HG02885 (cell line): Measurements from ENCODE around the gene OR5H6.
"Not testable (repeated sequence)": the region's sequence is repeated elsewhere in the genome, so short reads cannot be mapped to it uniquely, and the experiment has no call there.

Experiments used
- ATAC-seq: cut with Tn5 transposase; IDR thresholded peaks from one replicate; pipeline ENCODE4 v1.9.1; 2021; ENCODE audit warnings: mild to moderate bottlenecking; ENCODE audit not compliant: unreplicated experiment, poor library complexity

Gene OR5H6

DNA sequence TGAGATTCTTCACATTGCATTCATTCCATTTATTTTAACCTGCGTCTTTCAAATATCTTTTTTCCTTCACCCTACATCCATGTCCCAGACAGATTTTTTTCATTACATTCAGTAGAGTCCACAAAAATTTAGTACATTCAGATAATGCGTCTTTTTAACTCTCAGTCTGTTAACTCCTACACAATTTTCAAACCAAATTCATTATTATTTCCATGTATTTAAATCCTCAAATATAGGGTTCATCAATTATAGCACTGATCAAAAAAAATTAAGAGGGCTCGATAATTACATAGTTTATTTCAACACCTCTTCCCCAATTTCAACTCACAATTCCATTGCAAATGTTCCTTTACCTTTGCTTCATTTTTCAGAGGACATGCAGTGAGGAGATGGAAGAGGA is at the start of gene OR5H6:
TSS of gene OR5H6 (plus strand) at position 301 of the 400 bp plus-strand sequence. CDS start at position 390, 89 bp downstream.
- no peak for ATAC-seq

DNA sequence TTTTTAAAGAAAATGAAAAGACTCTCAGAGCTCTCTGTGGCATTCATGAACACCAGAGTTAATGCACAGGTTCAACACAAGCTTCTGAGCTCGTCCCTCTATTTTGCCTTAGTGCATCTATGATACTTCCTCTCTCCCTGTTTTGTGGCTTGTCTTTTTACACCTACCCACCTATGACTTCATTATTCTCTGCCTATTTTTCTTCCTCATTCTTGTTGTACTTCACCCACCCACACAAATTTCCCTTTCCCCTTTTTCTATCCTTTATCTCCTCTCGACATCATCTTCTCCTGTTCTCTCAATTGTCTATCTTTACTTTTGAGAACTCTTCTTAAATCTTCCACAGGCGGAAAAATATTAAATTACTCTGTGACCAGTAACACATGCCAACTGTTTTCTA is 49.0 kb upstream of the OR5H6 start:
- ATAC-seq = no peak

DNA sequence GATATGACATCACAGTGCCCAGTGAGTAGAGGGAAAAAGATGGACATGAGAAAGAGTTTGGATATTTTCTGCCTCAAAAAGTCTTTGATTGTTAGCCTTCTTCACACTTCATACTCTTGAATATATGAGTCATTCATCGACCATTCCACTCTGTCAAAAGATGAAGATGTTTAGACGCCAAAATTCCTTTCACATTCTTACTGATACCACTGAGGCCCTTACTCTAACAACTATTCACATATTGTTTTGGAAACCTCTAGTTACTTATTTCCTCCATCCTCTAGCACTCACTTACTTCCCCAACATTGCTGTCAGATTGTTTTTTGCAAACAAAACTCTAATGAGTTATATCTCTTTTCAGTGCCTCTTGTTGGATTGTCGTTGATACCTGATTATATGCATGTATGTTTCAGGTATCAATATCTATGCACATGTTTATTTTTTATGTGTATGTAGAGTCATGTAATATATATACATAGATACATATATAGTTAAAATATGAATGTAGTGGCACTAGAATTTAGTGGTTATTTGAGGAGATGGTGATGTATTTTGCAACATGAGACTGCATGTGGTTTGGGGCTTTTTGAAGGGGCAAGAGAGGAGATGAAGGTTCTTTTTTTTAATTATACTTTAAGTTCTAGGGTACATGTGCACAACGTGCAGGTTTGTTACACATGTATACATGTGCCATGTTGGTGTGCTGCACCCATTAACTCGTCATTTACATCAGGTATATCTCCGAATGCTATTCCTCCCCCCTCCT is 40.0 kb upstream of the OR5H6 start:
- ATAC-seq = no peak

DNA sequence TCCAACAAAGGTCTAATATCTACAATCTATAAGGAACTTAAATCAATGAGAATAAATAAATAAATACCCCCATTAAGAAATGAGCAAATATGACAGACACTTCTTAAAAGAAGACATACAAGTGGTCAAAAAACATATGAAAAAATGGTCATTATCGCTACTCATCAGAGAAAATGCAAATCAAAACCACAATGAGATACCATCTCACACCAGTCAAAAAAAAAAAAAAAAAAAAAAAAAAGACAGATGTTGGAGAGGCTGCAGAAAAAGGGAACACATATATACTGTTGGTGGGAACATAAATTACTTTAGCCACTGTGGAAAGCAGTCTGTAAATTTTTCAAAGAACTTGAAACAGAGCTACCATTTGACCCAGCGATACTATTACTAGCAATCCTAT is 31.6 kb upstream of the OR5H6 start:
- ATAC-seq = no peak

DNA sequence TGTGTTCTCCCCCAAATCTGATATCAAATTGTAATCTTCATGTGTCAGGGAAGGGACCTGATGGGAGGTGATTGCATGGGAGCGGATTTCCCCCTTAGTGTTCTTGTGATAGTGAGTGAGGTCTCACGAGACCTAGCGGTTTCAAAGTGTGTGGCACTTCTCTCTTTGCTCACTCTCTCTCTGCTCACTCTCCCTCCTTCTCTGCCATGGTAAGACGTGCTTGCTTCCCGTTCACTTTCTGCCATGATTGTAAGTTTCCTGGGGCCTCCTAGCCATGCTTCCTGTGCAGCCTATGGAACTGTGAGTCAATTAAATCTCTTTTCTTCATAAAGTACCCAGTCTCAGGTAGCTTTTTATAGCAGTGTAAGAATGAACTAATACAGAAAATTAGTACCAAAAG is 30.6 kb upstream of the OR5H6 start:
- ATAC-seq = peak; percentile 51

DNA sequence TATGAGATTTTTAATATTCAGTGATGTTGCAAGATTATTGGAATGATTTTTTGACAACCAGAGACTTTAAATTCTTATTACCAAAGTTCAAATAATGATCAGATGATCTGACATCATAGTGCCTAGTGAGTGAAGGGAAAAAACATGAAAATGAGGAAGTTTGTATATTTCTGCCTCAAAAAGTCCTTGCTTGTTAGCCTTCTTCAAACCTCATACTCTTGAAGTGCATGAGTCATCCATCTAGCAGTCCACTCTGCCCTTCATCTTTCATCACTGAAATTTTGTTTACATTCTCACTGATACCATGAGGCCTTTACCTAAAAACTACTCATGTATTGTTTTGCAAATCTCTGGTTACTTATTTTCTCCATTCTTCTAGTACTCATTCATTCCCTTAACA is 23.9 kb upstream of the OR5H6 start:
- peak; percentile 49 for ATAC-seq

DNA sequence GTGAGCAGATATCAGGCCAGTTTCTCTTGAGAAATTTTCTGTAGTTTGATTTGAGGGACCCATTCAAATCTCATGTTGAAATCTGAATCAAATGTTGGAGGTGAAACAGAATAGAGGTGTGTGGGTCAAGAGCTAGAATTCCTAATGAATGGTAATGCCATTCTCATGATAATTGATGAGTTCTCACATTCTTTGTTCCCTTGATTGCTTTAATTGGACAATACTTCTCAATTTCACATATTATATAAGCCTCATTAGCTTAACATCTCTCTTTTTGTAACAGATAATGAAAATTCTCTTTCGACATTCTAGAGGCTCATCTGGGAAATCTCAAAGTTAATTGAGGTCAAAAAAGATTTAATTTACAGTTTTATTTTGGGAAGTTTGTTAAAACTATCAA is 21.9 kb upstream of the OR5H6 start:
- no peak for ATAC-seq

DNA sequence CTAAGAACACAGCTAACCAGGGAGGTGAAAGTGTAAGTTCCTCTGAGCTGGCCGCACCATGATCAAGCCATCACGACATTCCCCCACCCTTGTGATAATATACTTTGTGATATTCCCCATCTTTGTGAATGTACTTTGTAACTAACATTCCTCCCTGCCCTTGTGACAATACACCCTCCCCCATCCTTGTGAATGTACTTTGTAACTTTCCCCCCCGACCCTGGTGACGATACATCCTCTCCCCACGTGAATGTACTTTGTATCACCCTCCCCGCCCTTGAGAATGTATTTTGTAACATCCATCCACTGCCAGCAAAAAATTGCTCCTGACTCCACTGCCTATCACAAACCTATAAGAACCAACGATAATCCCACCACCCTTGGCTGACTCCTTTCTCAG is 20.2 kb upstream of the OR5H6 start:
- ATAC-seq = no peak

DNA sequence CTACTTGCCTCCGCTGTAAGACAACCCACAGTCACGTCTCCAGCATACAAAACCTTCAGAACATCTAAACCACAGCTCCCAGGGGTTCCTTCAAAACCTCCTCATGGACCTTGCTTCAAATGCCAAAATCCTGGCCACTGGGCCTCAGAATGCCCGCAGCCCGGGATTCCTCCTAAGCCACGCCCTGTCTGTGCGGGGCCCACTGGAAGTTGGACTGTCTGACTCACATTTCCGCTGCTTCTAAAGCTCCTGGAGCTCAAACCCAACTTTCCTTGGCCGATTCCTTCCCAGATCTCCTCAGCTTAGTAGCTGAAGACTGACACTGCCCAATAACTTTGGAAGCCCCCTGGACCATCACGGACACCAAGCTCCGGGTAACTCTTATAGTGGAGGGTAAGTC is 17.9 kb upstream of the OR5H6 start:
- ATAC-seq = no peak

DNA sequence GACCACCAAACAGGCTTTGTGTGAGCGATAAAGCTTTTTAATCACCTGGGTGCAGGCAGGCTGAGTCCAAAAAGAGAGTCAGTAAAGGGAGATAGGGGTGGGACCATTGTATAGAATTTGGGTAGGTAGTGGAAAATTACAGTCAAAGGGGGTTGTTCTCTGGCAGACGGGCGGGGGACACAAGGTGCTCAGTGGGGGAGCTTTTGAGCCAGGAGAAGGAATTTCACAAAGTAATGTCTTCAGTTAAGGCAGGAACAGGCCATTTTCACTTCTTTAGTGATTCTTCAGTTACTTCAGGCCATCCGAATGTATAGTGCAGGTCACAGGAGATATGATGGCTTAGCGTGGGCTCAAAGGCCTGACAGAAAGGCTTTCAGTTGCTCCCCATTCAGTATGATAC is 8.0 kb upstream of the OR5H6 start:
- ATAC-seq = not testable (repeated sequence)

DNA sequence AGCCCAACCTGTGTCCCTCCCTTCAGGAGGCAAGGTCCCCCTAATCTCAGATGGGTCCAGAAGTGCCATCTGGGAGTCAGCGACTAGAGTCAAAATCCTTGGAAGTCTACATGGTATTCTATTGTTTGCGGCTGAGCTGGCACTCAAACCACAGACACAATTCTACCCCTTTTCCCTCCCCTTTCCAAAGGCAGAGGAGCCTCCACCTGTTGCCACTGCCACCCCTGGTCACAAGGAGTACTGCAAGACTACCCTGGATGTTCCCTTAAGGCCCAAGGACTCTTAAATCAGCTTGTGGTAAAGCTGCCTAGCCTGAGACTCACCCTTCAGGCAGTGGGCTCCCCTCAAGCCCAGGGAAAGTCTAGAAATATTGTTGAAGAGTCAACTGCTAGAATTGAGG is 4.3 kb upstream of the OR5H6 start:
- peak; percentile 86 for ATAC-seq

DNA sequence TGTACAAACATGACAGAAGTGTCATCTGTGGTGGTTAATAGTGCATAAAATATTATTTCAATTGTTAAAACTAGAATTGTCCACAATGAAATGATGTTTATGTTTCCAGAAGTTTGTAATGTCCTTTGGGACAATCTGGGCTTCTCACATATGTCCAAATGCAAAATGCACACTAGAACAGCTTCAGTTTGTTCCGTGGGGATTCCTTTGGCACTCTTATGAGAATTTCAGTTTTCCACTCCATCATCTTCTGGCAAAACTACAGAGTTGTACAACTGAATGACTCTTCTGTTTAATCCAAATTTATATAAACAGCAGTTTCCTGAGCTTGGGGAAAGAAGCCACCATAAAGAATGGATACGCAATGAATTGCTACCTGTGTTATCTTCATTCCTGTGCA is 2.0 kb upstream of the OR5H6 start:
- no peak for ATAC-seq

DNA sequence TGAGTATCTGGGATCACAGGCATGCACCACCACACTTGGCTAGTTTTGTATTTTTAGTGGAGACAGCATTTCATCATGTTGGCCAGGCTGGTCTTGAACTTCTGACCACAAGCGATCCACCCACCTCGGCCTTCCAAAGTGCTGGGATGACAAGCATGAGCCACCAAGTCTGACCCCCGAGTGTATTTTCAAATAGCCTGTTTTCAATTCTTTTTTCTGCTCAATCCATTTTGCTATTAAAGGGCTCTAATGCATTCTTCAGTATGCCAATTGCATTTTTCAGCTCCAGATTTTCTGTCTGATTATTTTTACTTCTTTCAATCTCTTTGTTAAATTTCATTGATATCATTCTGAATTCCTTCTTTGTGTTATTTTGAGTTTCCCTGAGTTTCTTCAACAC is 5.8 kb downstream of the OR5H6 start:
- ATAC-seq = no peak

DNA sequence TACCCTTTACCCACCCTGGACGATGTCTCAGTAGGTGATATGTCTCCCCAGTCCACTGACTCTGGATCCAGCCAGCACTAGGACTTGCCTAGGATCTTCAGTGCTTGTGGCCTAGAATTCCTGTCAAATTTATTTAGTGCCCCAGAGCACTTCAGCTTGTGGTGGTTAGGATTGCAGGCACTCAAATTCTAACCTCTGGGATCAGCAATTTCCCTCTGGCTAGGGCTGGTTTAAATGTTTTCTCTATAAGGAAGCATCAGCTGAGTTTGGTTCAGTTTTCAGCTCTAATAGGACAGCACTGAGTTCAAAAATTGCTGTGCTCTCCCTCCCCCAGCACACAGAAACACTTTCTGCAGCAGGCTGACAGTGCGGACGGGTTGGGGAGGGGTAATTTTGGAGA is 8.1 kb downstream of the OR5H6 start:
- ATAC-seq = no peak

DNA sequence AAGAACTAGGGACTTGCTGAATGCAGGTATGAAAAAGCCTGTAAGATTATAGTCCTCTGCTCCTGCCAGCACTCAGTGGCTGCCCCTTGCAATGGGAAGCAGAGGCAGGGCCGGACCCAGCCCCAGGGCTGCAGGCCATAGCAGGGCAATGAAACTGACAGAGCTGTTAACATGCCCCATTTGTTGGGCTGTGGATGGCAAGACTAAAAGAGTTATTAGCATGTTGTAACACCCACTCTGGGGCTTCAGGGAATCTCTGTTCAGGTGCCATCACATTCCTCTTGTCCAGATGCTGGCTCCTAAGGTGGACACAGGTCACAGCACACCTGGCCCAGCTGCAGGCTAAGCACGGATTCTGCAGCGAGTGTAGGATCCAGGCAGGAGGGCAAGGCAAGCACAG is 10.9 kb downstream of the OR5H6 start:
- no peak for ATAC-seq

DNA sequence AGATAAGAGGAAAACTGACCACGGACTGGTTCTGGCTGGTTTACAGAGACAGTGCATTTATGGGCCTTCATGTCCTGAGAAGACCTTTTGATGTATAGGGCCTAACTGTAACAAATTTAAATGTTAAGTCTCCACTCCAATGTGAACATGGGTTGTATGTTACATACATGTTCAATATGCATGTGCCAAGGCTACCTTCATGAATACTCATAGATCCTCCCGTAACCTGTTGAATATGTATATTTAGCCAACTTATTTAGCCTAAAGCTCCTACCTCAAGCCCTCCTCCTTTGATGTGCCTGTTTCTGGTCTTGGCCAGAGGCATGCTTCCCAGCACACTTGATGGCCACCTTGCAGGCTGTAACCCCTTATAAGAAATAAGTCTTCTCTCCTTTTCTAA is 18.2 kb downstream of the OR5H6 start, which contains the start of gene OR5H2:
TSS of gene OR5H2 (plus strand) at position 301 of the 400 bp plus-strand sequence. CDS start 398 bp downstream, outside the sequence.
- ATAC-seq = no peak

DNA sequence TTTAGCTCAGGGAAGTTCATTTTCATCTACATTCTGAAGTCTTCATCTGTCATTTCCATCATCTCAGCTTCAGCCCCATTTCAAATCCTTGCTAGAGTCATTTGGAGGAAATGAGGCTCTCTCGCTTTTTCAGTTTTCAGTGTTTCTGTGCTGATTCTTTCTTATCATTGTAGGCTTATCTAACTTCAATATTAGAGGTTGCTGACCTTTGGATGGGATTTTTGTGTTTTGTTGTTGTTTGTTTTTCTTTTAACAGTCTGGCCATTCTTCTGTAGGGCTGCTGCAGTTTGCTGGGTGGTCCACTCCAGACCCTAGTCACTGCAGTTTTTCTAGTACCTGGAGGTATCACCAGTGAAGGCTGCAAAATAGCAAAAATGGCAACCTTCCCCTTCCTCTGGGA is 26.9 kb downstream of the OR5H6 start:
- ATAC-seq = no peak

DNA sequence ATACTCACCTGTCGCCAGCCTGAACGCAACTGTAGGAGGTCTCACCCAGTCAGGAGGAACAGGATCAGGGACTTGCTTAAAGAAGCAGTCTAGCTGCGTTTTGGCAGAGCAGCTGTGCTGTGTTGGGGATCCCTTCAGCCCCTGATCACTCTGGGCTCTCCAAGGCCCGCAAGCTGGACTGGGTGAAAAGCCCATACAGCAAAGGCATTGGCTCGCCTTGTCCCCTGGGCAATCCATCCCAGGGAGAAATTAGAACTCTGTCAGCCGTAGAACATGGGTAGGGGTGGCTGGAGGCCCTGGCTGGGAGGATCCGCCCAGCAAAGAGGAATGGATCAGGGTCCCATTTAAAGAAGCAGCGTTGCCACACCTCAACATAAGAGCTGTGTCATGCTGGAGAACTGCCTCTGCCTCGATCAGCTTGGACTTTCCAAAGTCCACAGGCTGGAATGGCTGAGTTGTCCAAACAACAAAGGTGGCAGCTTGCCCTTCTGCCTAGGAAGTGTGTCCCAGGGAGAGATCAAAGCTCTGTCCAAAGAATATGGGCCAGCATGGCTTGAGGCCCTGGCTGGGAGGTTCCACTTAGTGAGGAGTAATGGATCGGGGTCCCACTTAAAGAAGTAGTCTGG is 27.4 kb downstream of the OR5H6 start:
- ATAC-seq = no peak
